Raji (cell line): Measurements from ENCODE around the gene NOTCH3.

Experiments
- POLR2A ChIP-seq: IDR thresholded peaks from 2 replicates; pipeline ENCODE4 v1.6.1; 2011; ENCODE audit warnings: low read depth, low read length, control low read depth; ENCODE audit not compliant: insufficient read depth

The NOTCH3 gene

DNA sequence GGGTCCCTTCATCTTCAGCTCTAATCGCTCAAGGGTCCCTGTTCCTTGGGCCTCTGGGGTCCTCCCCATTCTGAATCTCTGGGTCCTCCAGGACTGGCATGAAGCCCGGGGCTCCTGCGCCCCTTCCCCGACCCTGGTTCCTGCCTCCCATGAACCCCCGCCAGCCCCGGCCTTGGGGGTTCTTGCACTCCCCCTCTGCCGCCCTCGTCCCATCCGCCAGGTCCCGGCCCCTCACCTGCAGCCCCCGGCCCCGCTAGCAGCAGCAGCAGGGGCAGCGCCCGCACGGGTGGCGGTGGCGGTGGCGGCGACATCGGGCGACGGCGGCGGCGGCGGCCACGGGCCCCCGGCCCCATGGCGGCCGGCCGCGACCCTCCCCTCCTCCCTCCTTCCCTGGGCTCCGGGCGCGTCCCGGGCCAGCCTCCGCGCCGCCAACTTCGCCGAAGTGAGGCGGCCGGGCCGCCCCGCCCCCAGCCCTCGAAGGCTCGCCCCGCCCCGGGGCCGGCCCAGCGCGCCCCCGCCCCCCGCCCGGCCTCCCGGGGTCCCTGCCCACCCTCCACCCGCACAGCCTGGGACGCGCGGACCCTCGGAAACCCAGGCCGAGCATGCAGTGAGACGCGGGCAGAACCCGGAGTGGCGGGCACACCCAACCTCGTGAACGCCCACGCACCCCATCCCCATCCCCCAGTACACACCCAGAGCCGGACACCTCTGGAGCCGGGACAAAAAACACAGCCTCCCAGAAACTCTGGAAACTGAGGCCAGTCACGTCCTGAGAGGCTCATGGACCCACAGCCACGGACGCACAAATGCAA is at the start of gene NOTCH3:
Gene NOTCH3 (minus strand): TSS at position 443 of the 812 bp plus-strand sequence. CDS start 90 bp downstream, at position 353.
- no peak for TF ChIP-seq POLR2A

DNA sequence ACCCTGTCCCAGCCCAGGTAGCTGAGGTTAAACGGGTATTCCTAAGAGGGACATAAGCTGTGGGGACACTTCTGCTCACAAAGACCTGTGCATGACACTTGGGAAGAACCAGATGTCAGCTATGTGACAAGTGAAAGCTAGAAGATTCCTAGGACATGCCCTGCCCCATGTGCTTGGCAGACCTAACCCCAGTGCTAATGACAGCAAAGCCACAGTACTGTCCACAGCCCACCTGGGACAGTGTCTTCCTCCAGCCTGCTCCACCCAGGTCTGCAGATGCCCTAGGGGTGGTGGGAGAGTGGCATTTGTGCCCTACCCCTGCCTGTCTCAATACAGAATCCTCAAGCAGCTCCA is 49.8 kb upstream of the NOTCH3 start:
- no peak for TF ChIP-seq POLR2A

DNA sequence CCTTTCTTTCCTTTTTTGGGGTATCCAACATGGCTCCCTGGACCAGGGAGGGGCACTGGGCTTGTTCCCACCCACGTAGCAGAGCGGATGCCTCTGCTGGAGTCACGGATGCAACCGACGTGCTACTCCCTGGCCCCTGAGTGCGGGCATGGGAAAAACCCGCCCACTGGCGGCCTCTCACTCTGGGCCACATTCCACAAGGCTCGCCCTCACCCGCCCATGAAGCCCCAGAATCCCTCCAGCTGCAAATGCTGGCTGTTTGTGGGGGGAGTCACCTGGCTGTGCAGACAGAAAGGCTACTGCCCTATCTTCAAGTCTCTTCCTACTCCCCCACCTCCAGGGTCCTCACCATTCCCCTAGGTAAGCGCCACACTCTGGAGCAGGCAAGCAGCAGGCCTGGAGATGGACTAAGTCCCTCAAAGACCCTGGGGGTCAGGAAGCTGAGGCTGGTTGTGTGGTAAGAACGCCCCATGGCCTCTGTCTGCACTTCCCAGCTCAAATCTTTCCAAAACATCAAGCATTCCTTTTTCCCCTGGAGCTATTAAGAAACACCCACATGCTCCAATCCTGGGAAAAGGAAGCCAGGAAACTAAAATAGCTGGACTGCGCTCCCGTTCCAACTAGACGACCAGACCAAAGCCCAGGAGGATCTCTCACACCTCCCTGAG is 49.3 kb upstream of the NOTCH3 start:
- TF ChIP-seq POLR2A = no peak

GRCh38 chr19:15249528-15249874 is 48.7 kb upstream of the NOTCH3 start:
- TF ChIP-seq POLR2A = no peak

DNA sequence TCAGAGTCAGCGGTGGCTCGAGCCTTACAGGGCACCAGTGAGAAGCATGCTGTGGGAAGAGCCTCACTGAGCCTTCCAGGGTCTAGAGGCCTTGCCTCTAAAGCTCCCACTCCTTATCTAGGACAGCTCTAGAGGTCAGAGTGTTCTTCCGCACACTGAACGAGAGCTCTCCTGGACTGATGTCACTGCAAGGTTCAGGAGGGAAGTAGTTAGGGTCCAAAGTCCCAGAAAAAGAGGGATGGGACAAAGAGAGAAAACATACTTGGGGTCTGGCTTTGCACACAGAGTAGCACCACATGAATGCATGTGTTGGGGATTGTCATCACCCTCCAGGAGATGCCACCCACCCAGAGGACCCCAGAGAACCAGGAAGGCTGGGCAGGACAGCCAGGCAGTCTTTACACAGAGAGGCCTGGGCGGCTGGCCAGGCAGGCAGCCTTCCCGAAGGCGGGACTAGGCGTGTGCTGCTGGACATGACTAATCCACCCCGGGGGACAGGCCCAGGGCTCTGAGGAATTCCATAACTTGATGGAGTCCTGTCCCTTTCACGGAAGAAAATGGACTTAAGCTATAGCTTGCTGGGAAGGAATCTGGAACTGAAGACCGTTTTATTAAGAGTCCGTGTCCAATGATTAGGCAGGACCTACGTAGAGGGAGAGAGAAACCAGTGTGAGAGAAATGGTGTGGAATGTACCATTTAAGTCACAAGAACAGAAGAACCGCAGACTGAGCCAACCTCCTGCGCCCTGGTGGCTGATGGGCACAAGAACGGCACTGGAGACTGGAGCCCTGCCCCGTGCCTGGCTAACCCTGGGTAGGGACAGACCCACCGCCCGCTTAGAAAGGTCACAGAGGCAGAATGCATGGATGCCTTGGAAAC is 48.1 kb upstream of the NOTCH3 start:
- no peak for TF ChIP-seq POLR2A

DNA sequence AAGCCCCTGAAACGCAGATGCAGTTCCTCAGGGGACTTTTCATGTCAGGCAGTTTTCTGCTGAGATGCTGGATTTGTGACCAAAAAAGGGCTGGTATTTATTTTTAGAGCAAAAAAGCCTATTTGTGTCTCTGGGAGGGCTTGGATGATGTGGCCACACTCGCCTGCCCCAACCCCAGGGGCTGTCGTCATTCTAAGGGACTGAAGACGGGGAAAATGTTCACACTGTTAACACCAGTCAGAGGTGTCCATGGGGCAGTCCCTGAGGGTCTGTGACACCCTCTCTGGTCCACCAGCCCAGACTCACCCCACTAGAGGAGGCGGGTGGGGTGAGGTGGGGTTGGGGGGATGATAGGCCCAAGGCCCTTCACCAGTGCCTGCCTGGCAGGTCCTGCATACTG is 47.3 kb upstream of the NOTCH3 start:
- no peak for TF ChIP-seq POLR2A

- TF ChIP-seq POLR2A = no peak
Observed at GRCh38 chr19:15247107-15248014, 46.6 kb upstream of the NOTCH3 start.

- no peak for TF ChIP-seq POLR2A
Observed at GRCh38 chr19:15246198-15246481, 45.3 kb upstream of the NOTCH3 start.

- no peak for TF ChIP-seq POLR2A
Observed at GRCh38 chr19:15245370-15246197, 44.8 kb upstream of the NOTCH3 start.

- no peak for TF ChIP-seq POLR2A
Observed at GRCh38 chr19:15244808-15245207, 44.0 kb upstream of the NOTCH3 start.

DNA sequence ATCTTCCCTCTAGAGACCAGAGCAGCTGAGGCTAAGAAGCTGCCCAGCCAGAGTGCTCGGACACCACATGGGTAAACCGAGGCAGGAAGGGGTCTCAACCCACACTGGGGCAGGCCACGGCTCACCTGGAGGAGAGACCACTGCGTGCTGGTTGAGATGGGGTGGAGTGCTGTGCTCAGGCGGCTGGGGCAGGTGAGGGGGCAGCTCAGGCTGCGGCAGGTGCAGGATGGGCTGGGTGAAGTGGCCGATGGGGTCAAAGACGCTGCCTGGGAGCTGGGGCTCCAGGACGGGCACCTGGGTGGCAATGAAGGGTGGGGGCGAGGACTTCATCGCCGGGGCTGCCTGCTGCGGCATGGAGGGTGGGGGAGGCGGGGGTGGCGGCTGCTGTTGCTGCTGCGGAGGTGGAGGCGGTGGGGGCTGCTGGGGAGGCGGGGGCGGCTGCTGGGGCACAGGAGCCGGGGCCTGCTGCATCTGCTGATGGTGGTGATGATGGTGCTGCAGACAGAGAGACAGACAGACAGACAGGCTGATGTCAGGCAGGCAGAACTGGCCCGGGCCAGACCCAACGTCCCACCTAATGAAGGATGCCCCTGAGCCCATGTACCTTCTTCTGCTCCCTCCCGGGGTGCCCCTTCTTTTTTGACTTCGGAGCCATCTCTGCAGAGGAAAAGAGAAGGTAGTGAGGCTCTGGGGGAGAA is 43.5 kb upstream of the NOTCH3 start:
- no peak for TF ChIP-seq POLR2A

- no peak for TF ChIP-seq POLR2A
Observed at GRCh38 chr19:15243236-15243957, 42.6 kb upstream of the NOTCH3 start.

GRCh38 chr19:15241259-15241910 is 40.6 kb upstream of the NOTCH3 start:
- TF ChIP-seq POLR2A = no peak

DNA sequence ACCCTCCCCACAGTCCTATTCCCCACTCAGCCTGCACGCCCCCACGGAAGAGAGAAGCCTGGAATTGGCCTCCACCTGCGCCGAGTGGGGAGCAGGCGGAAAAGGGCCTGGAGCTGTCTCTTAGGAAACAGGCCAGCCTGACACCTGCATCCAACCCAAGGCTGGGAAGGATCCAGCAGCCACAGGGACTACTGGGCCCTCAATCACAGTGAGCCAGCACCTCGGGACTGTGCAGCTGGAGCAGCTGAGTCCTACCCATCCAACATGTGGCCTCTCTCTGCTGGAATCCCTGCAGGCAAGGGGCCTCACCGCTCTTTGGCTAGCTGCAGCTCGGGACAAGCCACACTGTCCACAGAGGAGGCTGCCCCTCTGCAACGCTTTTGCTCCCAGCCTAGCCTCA is 39.7 kb upstream of the NOTCH3 start:
- TF ChIP-seq POLR2A = no peak
